ENCODE data around the gene RBM47. TPM values are rescaled to one million over a fixed set of nuclear protein-coding genes. Genes with fewer than 3 reads are reported as not detected.

The RBM47 gene
- total and polyA plus RNA-seq, 2 donors (not counting 1 experiment from before 2014, with no cell fraction given) = 0.14 to 1.8 TPM

DNA sequence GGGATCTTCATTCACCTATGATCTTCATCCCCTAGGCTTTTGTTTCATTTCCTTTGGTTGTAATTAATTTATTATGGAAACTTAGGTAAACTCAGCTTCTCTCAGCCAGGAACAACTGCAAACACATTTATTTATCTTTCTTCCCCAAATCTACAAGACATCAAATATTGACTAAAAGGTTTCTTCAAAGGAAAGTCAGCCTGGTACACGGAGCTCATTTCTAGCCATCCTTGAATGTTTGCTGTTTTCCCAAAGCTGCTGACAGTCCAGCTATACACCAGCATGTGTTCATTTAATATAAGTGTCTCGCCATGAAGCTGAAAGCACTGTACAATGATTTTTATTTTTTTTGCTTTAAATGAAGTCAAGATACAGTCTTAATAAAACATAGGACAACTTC lies 16.8 kb downstream of the RBM47 start:
- Histone ChIP-seq H3K9ac (ENCODE audit: insufficient read depth, low read length) (no peak overlapping the region), H3K27ac (ENCODE audit: insufficient read depth, low read length) (no peak overlapping the region), H3K9me3 (ENCODE audit: control insufficient read depth, insufficient read depth, low read depth, low read length) (no peaks in the 10 kb centered on the region), H2AFZ (ENCODE audit: low read length) (no peak overlapping the region), H3K4me2 (ENCODE audit: extremely low read depth, insufficient read depth, low read length) (no peak overlapping the region), H3K27me3 (ENCODE audit: control insufficient read depth, insufficient read depth, low read length) (no peaks in the 10 kb centered on the region), H3K4me3 (replicated peaks in 1 of 4; ENCODE audit: control extremely low read depth in 1 of 4, insufficient read depth in 1 of 4, low read depth in 3 of 4, low read length in 4 of 4) (no peak overlapping the region), H3K4me1 (ENCODE audit: control insufficient read depth, extremely low read depth, insufficient read depth, low read length) (no peaks in the 10 kb centered on the region), H3K79me2 (ENCODE audit: control insufficient read depth, insufficient read depth, low read length) (no peaks in the 10 kb centered on the region), H3K36me3 (ENCODE audit: control insufficient read depth, insufficient read depth, low read length) (no peaks in the 10 kb centered on the region), H4K20me1 (ENCODE audit: control insufficient read depth, extremely low read depth, insufficient read depth, low read length) (no peaks in the 10 kb centered on the region)
- no peak for DNase-seq (ENCODE audit: low read depth in 2 of 2)
- TF ChIP-seq, protein P1, sequence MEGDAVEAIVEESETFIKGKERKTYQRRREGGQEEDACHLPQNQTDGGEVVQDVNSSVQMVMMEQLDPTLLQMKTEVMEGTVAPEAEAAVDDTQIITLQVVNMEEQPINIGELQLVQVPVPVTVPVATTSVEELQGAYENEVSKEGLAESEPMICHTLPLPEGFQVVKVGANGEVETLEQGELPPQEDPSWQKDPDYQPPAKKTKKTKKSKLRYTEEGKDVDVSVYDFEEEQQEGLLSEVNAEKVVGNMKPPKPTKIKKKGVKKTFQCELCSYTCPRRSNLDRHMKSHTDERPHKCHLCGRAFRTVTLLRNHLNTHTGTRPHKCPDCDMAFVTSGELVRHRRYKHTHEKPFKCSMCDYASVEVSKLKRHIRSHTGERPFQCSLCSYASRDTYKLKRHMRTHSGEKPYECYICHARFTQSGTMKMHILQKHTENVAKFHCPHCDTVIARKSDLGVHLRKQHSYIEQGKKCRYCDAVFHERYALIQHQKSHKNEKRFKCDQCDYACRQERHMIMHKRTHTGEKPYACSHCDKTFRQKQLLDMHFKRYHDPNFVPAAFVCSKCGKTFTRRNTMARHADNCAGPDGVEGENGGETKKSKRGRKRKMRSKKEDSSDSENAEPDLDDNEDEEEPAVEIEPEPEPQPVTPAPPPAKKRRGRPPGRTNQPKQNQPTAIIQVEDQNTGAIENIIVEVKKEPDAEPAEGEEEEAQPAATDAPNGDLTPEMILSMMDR (conservative IDR thresholded peaks at IDR 0.05 in 1 of 2, IDR thresholded peaks at IDR 0.05 in 1 of 2; ENCODE audit: low read depth in 1 of 2, low read length in 2 of 2) = no peak
- no peak for TF ChIP-seq EZH2 (IDR thresholded peaks at IDR 0.05; ENCODE audit: low read length, missing control alignments)

DNA sequence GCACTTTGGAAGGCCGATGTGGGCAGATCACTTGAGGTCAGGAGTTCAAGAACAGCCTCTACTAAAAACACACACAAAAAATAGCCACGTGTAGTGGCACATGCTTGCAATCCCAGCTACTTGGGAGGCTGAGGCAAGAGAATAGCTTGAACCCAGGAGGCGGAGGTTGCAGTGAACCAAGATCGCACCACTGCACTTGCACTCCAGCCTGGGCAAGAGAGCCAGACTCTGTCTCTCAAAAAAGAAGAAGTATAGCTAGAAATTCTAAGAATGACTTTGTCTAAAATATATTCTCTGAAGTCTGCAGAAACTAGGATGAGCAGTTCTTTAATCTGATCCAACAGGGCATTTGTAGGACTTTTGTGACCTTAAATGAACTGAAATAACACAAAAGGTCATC lies 17.4 kb downstream of the RBM47 start:
- H3K27me3 ChIP-seq (ENCODE audit: control insufficient read depth, insufficient read depth, low read length) = no peaks in the 10 kb centered on the region
- H3K79me2 ChIP-seq (ENCODE audit: control insufficient read depth, insufficient read depth, low read length) = no peaks in the 10 kb centered on the region
- H3K9ac ChIP-seq (ENCODE audit: insufficient read depth, low read length) = no peak overlapping the region
- no peak overlapping the region for H3K4me2 ChIP-seq (ENCODE audit: extremely low read depth, insufficient read depth, low read length)
- TF ChIP-seq, protein P1 (conservative IDR thresholded peaks at IDR 0.05 in 1 of 2, IDR thresholded peaks at IDR 0.05 in 1 of 2; ENCODE audit: low read depth in 1 of 2, low read length in 2 of 2) = no peak
- no peak for TF ChIP-seq EZH2 (IDR thresholded peaks at IDR 0.05; ENCODE audit: low read length, missing control alignments)
- H2AFZ ChIP-seq (ENCODE audit: low read length) = no peak overlapping the region
- H3K36me3 ChIP-seq (ENCODE audit: control insufficient read depth, insufficient read depth, low read length) = no peaks in the 10 kb centered on the region
- DNase-seq (ENCODE audit: low read depth in 2 of 2) = no peak
- H3K4me1 ChIP-seq (ENCODE audit: control insufficient read depth, extremely low read depth, insufficient read depth, low read length) = no peaks in the 10 kb centered on the region
- H3K4me3 ChIP-seq (replicated peaks in 1 of 4; ENCODE audit: control extremely low read depth in 1 of 4, insufficient read depth in 1 of 4, low read depth in 3 of 4, low read length in 4 of 4) = no peak overlapping the region
- no peak overlapping the region for H3K27ac ChIP-seq (ENCODE audit: insufficient read depth, low read length)
- no peaks in the 10 kb centered on the region for H3K9me3 ChIP-seq (ENCODE audit: control insufficient read depth, insufficient read depth, low read depth, low read length)
- no peaks in the 10 kb centered on the region for H4K20me1 ChIP-seq (ENCODE audit: control insufficient read depth, extremely low read depth, insufficient read depth, low read length)

DNA sequence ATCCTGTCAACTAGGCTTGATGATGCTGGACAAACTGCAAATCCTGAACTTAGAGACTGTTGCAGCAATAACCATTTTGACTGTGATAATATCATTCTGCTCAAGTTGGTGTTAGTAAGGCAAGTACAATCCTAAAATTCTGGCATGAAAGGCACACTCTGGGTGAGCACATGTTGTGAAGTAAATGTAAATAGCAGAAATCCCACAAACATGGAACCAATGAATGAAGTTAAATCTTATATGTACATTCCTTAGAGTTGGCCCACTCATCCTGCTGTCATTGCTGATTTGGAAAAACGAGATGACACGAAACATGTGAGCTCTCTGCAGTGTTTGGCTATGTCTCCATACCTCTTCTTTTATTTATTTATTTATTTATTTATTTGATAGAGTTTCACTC lies 21.0 kb downstream of the RBM47 start:
- no peak for DNase-seq (ENCODE audit: low read depth in 2 of 2)
- no peaks in the 10 kb centered on the region for H3K79me2 ChIP-seq (ENCODE audit: control insufficient read depth, insufficient read depth, low read length)
- H3K9ac ChIP-seq (ENCODE audit: insufficient read depth, low read length) = no peak overlapping the region
- H3K9me3 ChIP-seq (ENCODE audit: control insufficient read depth, insufficient read depth, low read depth, low read length) = no peaks in the 10 kb centered on the region
- H3K4me2 ChIP-seq (ENCODE audit: extremely low read depth, insufficient read depth, low read length) = no peak overlapping the region
- no peaks in the 10 kb centered on the region for H3K27me3 ChIP-seq (ENCODE audit: control insufficient read depth, insufficient read depth, low read length)
- H3K27ac ChIP-seq (ENCODE audit: insufficient read depth, low read length) = no peak overlapping the region
- no peak overlapping the region for H3K4me3 ChIP-seq (replicated peaks in 1 of 4; ENCODE audit: control extremely low read depth in 1 of 4, insufficient read depth in 1 of 4, low read depth in 3 of 4, low read length in 4 of 4)
- TF ChIP-seq EZH2 (IDR thresholded peaks at IDR 0.05; ENCODE audit: low read length, missing control alignments) = no peak
- TF ChIP-seq, protein P1 (conservative IDR thresholded peaks at IDR 0.05 in 1 of 2, IDR thresholded peaks at IDR 0.05 in 1 of 2; ENCODE audit: low read depth in 1 of 2, low read length in 2 of 2) = no peak
- no peaks in the 10 kb centered on the region for H3K36me3 ChIP-seq (ENCODE audit: control insufficient read depth, insufficient read depth, low read length)
- H3K4me1 ChIP-seq (ENCODE audit: control insufficient read depth, extremely low read depth, insufficient read depth, low read length) = no peaks in the 10 kb centered on the region
- no peak overlapping the region for H2AFZ ChIP-seq (ENCODE audit: low read length)
- no peaks in the 10 kb centered on the region for H4K20me1 ChIP-seq (ENCODE audit: control insufficient read depth, extremely low read depth, insufficient read depth, low read length)
